Activated CD8-positive, alpha-beta T cell treated with anti-CD3 and anti-CD28 coated beads for 36 hours (primary cell): ENCODE measurements around the gene ZHX3. TPM values are rescaled to one million over a fixed set of nuclear protein-coding genes. Genes with fewer than 3 reads are reported as not detected.
A peak's percentile ranks its signal among the peaks of the same experiment; 100 is the strongest.

ENCODE experiments used
- ATAC-seq: fragments of 200-7000 bp; cut with Tn5 transposase; one replicate; pipeline ENCODE4 v1.10.0; 2021; ENCODE audit warnings: mild to moderate bottlenecking, moderate library complexity
- CTCF ChIA-PET: fragments of 350-600 bp; sonication (Branson Sonifier 250); formaldehyde crosslinking; loops from one replicate; lab custom pipeline; 2021; ENCODE audit warnings: antibody characterized with exemption; lab: Charles Lee
- POLR2A ChIA-PET: fragments of 350-600 bp; sonication (Branson Sonifier 250); formaldehyde crosslinking; loops from one replicate; lab custom pipeline; 2021; ENCODE audit warnings: antibody characterized with exemption; lab: Charles Lee
- DNase-seq: peaks from one replicate; pipeline ENCODE4 v3.0.0-alpha.2; 2020
- H3K27ac Mint-ChIP-seq: one replicate; pipeline ENCODE4 v1.8.0; 2021; ENCODE audit warnings: mild to moderate bottlenecking, mixed read lengths
- H3K27me3 Mint-ChIP-seq: one replicate; pipeline ENCODE4 v1.8.0; 2021; ENCODE audit warnings: mixed read lengths
- H3K36me3 Mint-ChIP-seq: one replicate; pipeline ENCODE4 v1.8.0; 2021; ENCODE audit warnings: low read depth, mixed read lengths
- H3K4me1 Mint-ChIP-seq: one replicate; pipeline ENCODE4 v1.8.0; 2021; ENCODE audit warnings: low read depth, mixed read lengths
- H3K4me3 Mint-ChIP-seq: one replicate; pipeline ENCODE4 v1.8.0; 2021; ENCODE audit warnings: mild to moderate bottlenecking, moderate library complexity, mixed read lengths
- H3K9me3 Mint-ChIP-seq: one replicate; pipeline ENCODE4 v1.8.0; 2021; ENCODE audit warnings: mixed read lengths
- CTCF ChIP-seq: fragments of 200-600 bp; IDR thresholded peaks from one replicate; pipeline ENCODE4 v1.8.0; 2022; ENCODE audit warnings: antibody characterized with exemption, mild to moderate bottlenecking
- intact Hi-C: fragments of 100-400 bp; cut with micrococcal nuclease; formaldehyde crosslinking; loops from one replicate; pipeline ENCODE4 v1.10.0; 2022
- total RNA-seq, 2 experiments: library from RNA; stranded (reverse); gene quantifications; one replicate each; pipeline ENCODE4 v1.2.3, GENCODE V29; 2021

Gene ZHX3
- total RNA-seq, 2 experiments from 2014 or later: 14.1 to 14.2 TPM

- DNase-seq: no peak
- intact Hi-C loops: no loop called here
- peaks cover 14% of the 10 kb centered on the region for H3K4me1 Mint-ChIP-seq
Measured at GRCh38 chr20:41183391-41183790, 134.1 kb downstream of the ZHX3 start.

GRCh38 chr20:41182296-41183212, 135.0 kb downstream of the ZHX3 start:
- POLR2A ChIA-PET: interaction anchor here (1.1 to 1.6 kb wide), 2 partner anchors 27 to 36 kb away, joined by 3 to 4 read pairs; no protein-coding TSS in a partner anchor
- Mint-ChIP-seq H3K27me3 (no peaks in the 10 kb centered on the region), H3K27ac (peak overlapping the region; percentile 53), H3K36me3 (peaks cover 3% of the 10 kb centered on the region), H3K4me3 (no peak overlapping the region), H3K4me1 (peaks cover 14% of the 10 kb centered on the region), H3K9me3 (no peaks in the 10 kb centered on the region)
- TF ChIP-seq CTCF: no peak
- DNase-seq (no peak), ATAC-seq (peak; percentile 61)
- CTCF ChIA-PET: interaction anchor here (3.7 kb wide), 1 partner anchor 10 kb away, joined by 17 read pairs; no protein-coding TSS in a partner anchor
- intact Hi-C loops: no loop called here

More at GRCh38 chr20:41183391-41183790, 134.1 kb downstream of the ZHX3 start:
- Mint-ChIP-seq H3K4me3 (no peak overlapping the region), H3K27ac (no peak overlapping the region), H3K27me3 (no peaks in the 10 kb centered on the region), H3K36me3 (no peaks in the 10 kb centered on the region), H3K9me3 (no peaks in the 10 kb centered on the region)
- ATAC-seq: no peak
- ChIA-PET CTCF (interaction anchor here (3.7 kb wide), 1 partner anchor 10 kb away, joined by 17 read pairs; no protein-coding TSS in a partner anchor), POLR2A (interaction anchor here (0.6 to 2.3 kb wide), 3 partner anchors 12 to 121 kb away, joined by 3 to 6 read pairs (median 4); no protein-coding TSS in a partner anchor)
- no peak for TF ChIP-seq CTCF

- Mint-ChIP-seq H3K27ac (peak overlapping the region; percentile 62), H3K4me3 (no peak overlapping the region), H3K9me3 (no peaks in the 10 kb centered on the region), H3K36me3 (peaks cover 3% of the 10 kb centered on the region), H3K27me3 (no peaks in the 10 kb centered on the region), H3K4me1 (peaks cover 14% of the 10 kb centered on the region)
- POLR2A ChIA-PET: interaction anchor here (1.6 kb wide), 1 partner anchor 26 kb away, joined by 4 read pairs; no protein-coding TSS in a partner anchor
- CTCF ChIA-PET: interaction anchor here (3.7 kb wide), 1 partner anchor 9 kb away, joined by 17 read pairs; no protein-coding TSS in a partner anchor
- TF ChIP-seq CTCF: no peak
- ATAC-seq (no peak), DNase-seq (no peak)
- intact Hi-C loops: no loop called here
Measured at GRCh38 chr20:41181567-41181966, 136.0 kb downstream of the ZHX3 start.

GRCh38 chr20:41180599-41181333, 136.8 kb downstream of the ZHX3 start:
- ATAC-seq (no peak), DNase-seq (no peak)
- POLR2A ChIA-PET: interaction anchor here (0.6 to 1.6 kb wide), 2 partner anchors 12 to 26 kb away, joined by 4 read pairs; no protein-coding TSS in a partner anchor
- Mint-ChIP-seq H3K4me1 (peaks cover 14% of the 10 kb centered on the region), H3K27ac (peak overlapping the region; percentile 62), H3K4me3 (no peak overlapping the region), H3K9me3 (no peaks in the 10 kb centered on the region), H3K36me3 (peaks cover 6% of the 10 kb centered on the region), H3K27me3 (no peaks in the 10 kb centered on the region)
- intact Hi-C loops: no loop called here
- TF ChIP-seq CTCF: no peak
- CTCF ChIA-PET: interaction anchor here (1.0 to 3.7 kb wide), 2 partner anchors 8 to 159 kb away, joined by 3 to 17 read pairs; no protein-coding TSS in a partner anchor
